CD4-positive, alpha-beta T cell (primary cell): ENCODE measurements around the gene MPPED1. TPM values are rescaled to one million over a fixed set of nuclear protein-coding genes. Genes with fewer than 3 reads are reported as not detected.

Source experiments
- ATAC-seq: fragments of 200-7000 bp; cut with Tn5 transposase; one replicate; pipeline ENCODE4 v1.10.0; 2022; ENCODE audit warnings: mild to moderate bottlenecking; ENCODE audit not compliant: poor library complexity
- CTCF ChIA-PET: fragments of 350-600 bp; sonication (Branson Sonifier 250); formaldehyde crosslinking; loops from one replicate; lab custom pipeline; 2021; ENCODE audit warnings: antibody characterized with exemption, inconsistent platforms; lab: Charles Lee
- POLR2A ChIA-PET: fragments of 350-600 bp; sonication (Branson Sonifier 250); formaldehyde crosslinking; loops from one replicate; lab custom pipeline; 2021; ENCODE audit warnings: antibody characterized with exemption, inconsistent platforms; lab: Charles Lee
- DNase-seq, 14 experiments: peaks; one replicate each; pipeline ENCODE4 v3.0.0-alpha.2; 2013 to 2020; ENCODE audit warnings: mixed read lengths in 2 of 14
- H3K27ac ChIP-seq, 2 donors: one replicate each; pipeline versions ENCODE4 v1.5.1 to v1.7.0; 2013; ENCODE audit warnings: low read length in 2 of 2, low read depth in 1 of 2, mild to moderate bottlenecking in 1 of 2
- H3K27me3 ChIP-seq, 2 experiments: 1 replicate in 1 of 2; 2 replicates in 1 of 2; pipeline versions ENCODE4 v1.6.1 to v1.7.0; 2013; ENCODE audit warnings: low read length in 2 of 2, control low read depth in 1 of 2, mild to moderate bottlenecking in 1 of 2, moderate library complexity in 1 of 2; ENCODE audit not compliant: insufficient read depth in 2 of 2, control insufficient read depth in 1 of 2
- H3K36me3 ChIP-seq: one replicate; pipeline ENCODE4 v1.6.1; 2013; ENCODE audit warnings: low read length, control low read depth; ENCODE audit not compliant: insufficient read depth
- H3K4me1 ChIP-seq: one replicate; pipeline ENCODE4 v1.6.1; 2013; ENCODE audit warnings: low read length, control low read depth; ENCODE audit not compliant: insufficient read depth
- H3K4me3 ChIP-seq: one replicate; pipeline ENCODE4 v1.5.1; 2013; ENCODE audit warnings: mild to moderate bottlenecking, low read length, moderate library complexity
- H3K9me3 ChIP-seq, 2 experiments: 1 replicate in 1 of 2; 2 replicates in 1 of 2; pipeline versions ENCODE4 v1.6.1 to v1.7.0; 2013; ENCODE audit warnings: low read length in 2 of 2, mild to moderate bottlenecking in 2 of 2, control low read depth in 1 of 2, moderate library complexity in 1 of 2; ENCODE audit not compliant: control insufficient read depth in 1 of 2, insufficient read depth in 1 of 2
- H3K27ac Mint-ChIP-seq: one replicate; pipeline ENCODE4 v1.8.0; 2020; ENCODE audit warnings: mixed read lengths
- H3K27me3 Mint-ChIP-seq: one replicate; pipeline ENCODE4 v1.8.0; 2021; ENCODE audit warnings: mixed read lengths
- H3K36me3 Mint-ChIP-seq: one replicate; pipeline ENCODE4 v1.8.0; 2021; ENCODE audit warnings: low read depth, mixed read lengths
- H3K4me1 Mint-ChIP-seq: one replicate; pipeline ENCODE4 v1.8.0; 2021; ENCODE audit warnings: low read depth, mixed read lengths
- H3K4me3 Mint-ChIP-seq: one replicate; pipeline ENCODE4 v1.8.0; 2020; ENCODE audit warnings: mild to moderate bottlenecking, mixed read lengths
- H3K9me3 Mint-ChIP-seq: one replicate; pipeline ENCODE4 v1.8.0; 2020; ENCODE audit warnings: mixed read lengths
- intact Hi-C, 2 experiments: fragments of 100-400 bp; cut with DNase I in 1 of 2; cut with micrococcal nuclease in 1 of 2; formaldehyde crosslinking; loops; one replicate each; pipeline versions ENCODE4 v1.15.1 to v1.9.0; 2023 to 2025; cut with DNase I, micrococcal nuclease
- total RNA-seq, 174 experiments: library from RNA in 2 of 174; stranded (reverse) in 2 of 174; gene quantifications; one replicate each; pipeline ENCODE4 v1.2.3 and lab custom pipeline; 2021 to 2026
- TF ChIP-seq, protein P1 (sequence below): fragments of 200-600 bp; IDR thresholded peaks from one replicate; pipeline ENCODE4 v1.8.0; 2022; ENCODE audit warnings: antibody characterized with exemption, mild to moderate bottlenecking

The MPPED1 gene
- total RNA-seq, 2 experiments from 2014 or later, result not detected

DNA sequence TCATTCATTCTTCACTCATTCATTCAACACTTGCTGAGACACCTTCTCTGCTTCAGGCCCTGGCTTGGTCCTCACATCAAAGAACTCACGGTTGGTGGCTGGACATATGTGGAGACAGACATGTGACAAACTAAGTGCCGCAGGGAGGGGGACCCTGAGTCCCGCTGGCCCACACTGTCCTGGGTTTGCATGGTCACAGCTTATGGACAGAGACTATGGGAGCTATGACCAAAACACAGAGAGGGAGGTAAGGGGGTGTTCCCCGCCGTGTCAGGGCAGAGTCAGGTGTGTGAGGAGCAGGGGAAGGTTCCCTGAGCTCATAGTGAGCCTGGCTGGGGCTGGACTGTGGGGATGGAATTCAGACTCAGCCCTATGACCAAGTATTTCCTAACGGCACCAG, 123.1 kb downstream of the MPPED1 start:
- intact Hi-C loops, result no loop called here
- H3K4me1 Mint-ChIP-seq, result no peaks in the 10 kb centered on the region
- no peak overlapping the region for H3K4me3 ChIP-seq
- no peak for DNase-seq
- H3K27me3 ChIP-seq, result peaks cover 0 to 2% of the 10 kb centered on the region in 2 experiments
- H3K27ac Mint-ChIP-seq, result no peak overlapping the region
- TF ChIP-seq, protein P1, sequence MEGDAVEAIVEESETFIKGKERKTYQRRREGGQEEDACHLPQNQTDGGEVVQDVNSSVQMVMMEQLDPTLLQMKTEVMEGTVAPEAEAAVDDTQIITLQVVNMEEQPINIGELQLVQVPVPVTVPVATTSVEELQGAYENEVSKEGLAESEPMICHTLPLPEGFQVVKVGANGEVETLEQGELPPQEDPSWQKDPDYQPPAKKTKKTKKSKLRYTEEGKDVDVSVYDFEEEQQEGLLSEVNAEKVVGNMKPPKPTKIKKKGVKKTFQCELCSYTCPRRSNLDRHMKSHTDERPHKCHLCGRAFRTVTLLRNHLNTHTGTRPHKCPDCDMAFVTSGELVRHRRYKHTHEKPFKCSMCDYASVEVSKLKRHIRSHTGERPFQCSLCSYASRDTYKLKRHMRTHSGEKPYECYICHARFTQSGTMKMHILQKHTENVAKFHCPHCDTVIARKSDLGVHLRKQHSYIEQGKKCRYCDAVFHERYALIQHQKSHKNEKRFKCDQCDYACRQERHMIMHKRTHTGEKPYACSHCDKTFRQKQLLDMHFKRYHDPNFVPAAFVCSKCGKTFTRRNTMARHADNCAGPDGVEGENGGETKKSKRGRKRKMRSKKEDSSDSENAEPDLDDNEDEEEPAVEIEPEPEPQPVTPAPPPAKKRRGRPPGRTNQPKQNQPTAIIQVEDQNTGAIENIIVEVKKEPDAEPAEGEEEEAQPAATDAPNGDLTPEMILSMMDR, result no peak
- POLR2A ChIA-PET, result no interaction called here
- H3K9me3 ChIP-seq, result peaks cover 0 to 5% of the 10 kb centered on the region in 2 experiments
- H3K36me3 ChIP-seq, result no peaks in the 10 kb centered on the region
- H3K4me1 ChIP-seq, result no peaks in the 10 kb centered on the region
- no peak overlapping the region for H3K27ac ChIP-seq
- no peaks in the 10 kb centered on the region for H3K36me3 Mint-ChIP-seq
- no peaks in the 10 kb centered on the region for H3K9me3 Mint-ChIP-seq
- H3K4me3 Mint-ChIP-seq, result no peak overlapping the region
- CTCF ChIA-PET, result interaction anchor here (0.7 kb wide), 1 partner anchor 24 kb away, joined by 3 read pairs; no protein-coding TSS in a partner anchor
- ATAC-seq, result no peak
- peaks cover 11% of the 10 kb centered on the region for H3K27me3 Mint-ChIP-seq

DNA sequence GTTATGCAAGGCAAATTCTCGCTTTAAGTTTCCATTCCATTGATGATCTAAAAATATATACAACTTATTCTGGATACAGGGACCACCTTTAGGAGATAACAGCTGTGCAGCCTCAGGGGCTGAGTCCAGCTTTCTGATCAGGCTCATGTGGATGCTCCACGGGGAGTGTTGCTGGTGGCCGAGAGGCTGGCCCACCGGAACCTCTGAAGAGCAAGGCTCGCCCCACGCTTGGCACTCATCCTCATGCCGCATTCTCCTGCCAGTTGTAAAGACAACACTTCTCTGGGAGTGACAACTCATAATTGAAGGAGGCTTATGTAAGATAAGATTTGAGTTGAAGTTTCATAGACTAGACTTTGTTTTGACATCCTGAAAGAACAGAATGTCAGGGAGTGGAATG, 123.5 kb downstream of the MPPED1 start:
- H3K4me1 Mint-ChIP-seq, result no peaks in the 10 kb centered on the region
- Histone ChIP-seq H3K4me1 (no peaks in the 10 kb centered on the region), H3K4me3 (no peak overlapping the region), H3K27ac (no peak overlapping the region), H3K27me3 (peaks cover 0 to 2% of the 10 kb centered on the region in 2 experiments), H3K9me3 (peaks cover 0 to 5% of the 10 kb centered on the region in 2 experiments), H3K36me3 (no peaks in the 10 kb centered on the region)
- H3K27ac Mint-ChIP-seq, result no peak overlapping the region
- peaks cover 13% of the 10 kb centered on the region for H3K27me3 Mint-ChIP-seq
- ChIA-PET POLR2A (no interaction called here), CTCF (no interaction called here)
- TF ChIP-seq, protein P1, result no peak
- H3K36me3 Mint-ChIP-seq, result no peaks in the 10 kb centered on the region
- H3K9me3 Mint-ChIP-seq, result no peaks in the 10 kb centered on the region
- intact Hi-C loops, result no loop called here
- no peak overlapping the region for H3K4me3 Mint-ChIP-seq
- ATAC-seq (no peak), DNase-seq (no peak)

DNA sequence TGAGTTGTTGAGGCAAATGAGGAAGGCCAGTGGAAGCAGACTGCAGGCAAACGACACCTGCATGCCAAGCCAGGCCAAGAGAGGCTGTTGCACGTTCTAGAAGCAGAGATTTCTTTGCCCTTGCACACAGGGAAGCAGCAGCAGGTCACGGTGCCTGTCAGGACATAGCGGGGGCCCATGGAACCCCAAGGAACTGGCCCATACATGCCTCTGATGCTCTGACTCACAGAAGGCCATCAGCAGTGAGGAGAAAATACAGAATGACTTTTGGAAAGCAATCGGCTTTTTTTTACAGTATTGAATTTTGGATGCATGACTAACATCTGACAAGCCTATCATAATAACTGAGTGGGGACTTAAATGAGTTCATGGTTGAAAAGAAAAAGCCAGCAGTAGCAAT, 123.9 kb downstream of the MPPED1 start:
- POLR2A ChIA-PET, result no interaction called here
- Histone ChIP-seq H3K4me3 (no peak overlapping the region), H3K27ac (no peak overlapping the region), H3K27me3 (peaks cover 0 to 2% of the 10 kb centered on the region in 2 experiments), H3K9me3 (peaks cover 0 to 5% of the 10 kb centered on the region in 2 experiments), H3K36me3 (no peaks in the 10 kb centered on the region), H3K4me1 (no peaks in the 10 kb centered on the region)
- no peak overlapping the region for H3K4me3 Mint-ChIP-seq
- TF ChIP-seq, protein P1, result no peak
- DNase-seq (no peak), ATAC-seq (no peak)
- intact Hi-C loops, result no loop called here
- peaks cover 16% of the 10 kb centered on the region for H3K27me3 Mint-ChIP-seq
- H3K36me3 Mint-ChIP-seq, result no peaks in the 10 kb centered on the region
- H3K9me3 Mint-ChIP-seq, result no peaks in the 10 kb centered on the region
- CTCF ChIA-PET, result no interaction called here
- no peaks in the 10 kb centered on the region for H3K4me1 Mint-ChIP-seq
- no peak overlapping the region for H3K27ac Mint-ChIP-seq
